AG04449 (cell line): Measurements from ENCODE around the gene PCID2.

Experiments used
- CTCF ChIA-PET: fragments of 350-600 bp; formaldehyde crosslinking; extraction: SDS; loops from one replicate; lab custom pipeline; 2021; ENCODE audit warnings: antibody characterized with exemption; lab: Yijun Ruan, JAX
- POLR2A ChIA-PET: fragments of 400-600, 350-600 bp; formaldehyde crosslinking; extraction: SDS; loops from one replicate; lab custom pipeline; 2020; ENCODE audit warnings: antibody characterized with exemption, inconsistent platforms; lab: Yijun Ruan, JAX
- DNase-seq: peaks from one replicate; pipeline ENCODE4 v3.0.0-alpha.2; 2010; ENCODE audit warnings: low read depth, low spot score
- H3K4me3 ChIP-seq: 2 replicates; pipeline ENCODE4 v1.5.1; 2011; ENCODE audit warnings: low read depth, mild to moderate bottlenecking, control low read depth, low read length
- TF ChIP-seq, protein P1 (sequence below): IDR thresholded peaks from one replicate; pipeline ENCODE4 v1.5.1; 2011; ENCODE audit warnings: mild to moderate bottlenecking, moderate library complexity, low read length, control low read depth, inconsistent platforms; ENCODE audit not compliant: insufficient read depth; ENCODE audit errors: missing control alignments

The PCID2 gene

DNA sequence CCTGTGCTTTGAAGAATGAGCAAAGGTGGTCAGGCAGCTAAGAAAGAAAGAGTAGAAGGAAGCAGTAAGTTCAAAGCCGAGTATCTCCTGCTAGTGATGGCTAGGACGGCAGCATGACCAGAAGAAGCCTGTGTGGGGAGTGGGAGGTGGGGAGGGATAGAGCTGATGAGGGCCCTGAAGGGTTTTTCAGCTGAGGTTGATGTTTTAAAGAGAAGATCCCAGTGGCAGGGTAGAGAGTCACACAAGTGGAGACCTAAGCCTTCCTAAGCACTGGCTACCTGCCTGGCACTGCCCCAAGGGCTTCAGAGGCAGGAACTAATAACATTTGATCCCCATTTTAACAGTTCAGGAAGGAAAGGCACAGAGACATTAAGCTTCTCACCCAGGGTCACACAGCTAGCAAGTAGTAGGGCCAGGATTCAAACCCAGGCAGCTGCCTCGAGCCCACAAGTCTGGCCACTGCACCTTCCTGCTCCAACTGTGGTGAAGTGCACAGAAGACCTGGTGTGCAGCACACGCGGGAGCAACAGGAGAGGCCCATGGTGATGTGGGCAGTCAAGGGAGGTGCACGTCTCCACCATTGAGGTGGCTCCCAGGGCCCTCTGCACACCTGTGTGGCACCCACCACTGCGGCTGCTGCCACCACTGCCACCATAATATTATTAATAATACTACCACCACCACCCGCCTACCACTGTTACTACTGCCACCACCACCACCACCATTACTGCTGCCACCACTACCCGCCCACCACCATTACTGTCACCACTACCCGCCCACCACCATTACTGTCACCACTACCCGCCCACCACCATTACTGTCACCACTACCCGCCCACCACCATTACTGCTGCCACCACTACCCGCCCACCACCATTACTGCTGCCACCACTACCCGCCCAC is 23.1 kb upstream of the PCID2 start:
- ChIA-PET CTCF (no interaction called here), POLR2A (interaction anchor here (0.7 kb wide), 1 partner anchor 122 kb away, joined by 3 read pairs; no protein-coding TSS in a partner anchor)
- TF ChIP-seq, protein P1, sequence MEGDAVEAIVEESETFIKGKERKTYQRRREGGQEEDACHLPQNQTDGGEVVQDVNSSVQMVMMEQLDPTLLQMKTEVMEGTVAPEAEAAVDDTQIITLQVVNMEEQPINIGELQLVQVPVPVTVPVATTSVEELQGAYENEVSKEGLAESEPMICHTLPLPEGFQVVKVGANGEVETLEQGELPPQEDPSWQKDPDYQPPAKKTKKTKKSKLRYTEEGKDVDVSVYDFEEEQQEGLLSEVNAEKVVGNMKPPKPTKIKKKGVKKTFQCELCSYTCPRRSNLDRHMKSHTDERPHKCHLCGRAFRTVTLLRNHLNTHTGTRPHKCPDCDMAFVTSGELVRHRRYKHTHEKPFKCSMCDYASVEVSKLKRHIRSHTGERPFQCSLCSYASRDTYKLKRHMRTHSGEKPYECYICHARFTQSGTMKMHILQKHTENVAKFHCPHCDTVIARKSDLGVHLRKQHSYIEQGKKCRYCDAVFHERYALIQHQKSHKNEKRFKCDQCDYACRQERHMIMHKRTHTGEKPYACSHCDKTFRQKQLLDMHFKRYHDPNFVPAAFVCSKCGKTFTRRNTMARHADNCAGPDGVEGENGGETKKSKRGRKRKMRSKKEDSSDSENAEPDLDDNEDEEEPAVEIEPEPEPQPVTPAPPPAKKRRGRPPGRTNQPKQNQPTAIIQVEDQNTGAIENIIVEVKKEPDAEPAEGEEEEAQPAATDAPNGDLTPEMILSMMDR = no peak
- no peak overlapping the region for H3K4me3 ChIP-seq
- DNase-seq = no peak

DNA sequence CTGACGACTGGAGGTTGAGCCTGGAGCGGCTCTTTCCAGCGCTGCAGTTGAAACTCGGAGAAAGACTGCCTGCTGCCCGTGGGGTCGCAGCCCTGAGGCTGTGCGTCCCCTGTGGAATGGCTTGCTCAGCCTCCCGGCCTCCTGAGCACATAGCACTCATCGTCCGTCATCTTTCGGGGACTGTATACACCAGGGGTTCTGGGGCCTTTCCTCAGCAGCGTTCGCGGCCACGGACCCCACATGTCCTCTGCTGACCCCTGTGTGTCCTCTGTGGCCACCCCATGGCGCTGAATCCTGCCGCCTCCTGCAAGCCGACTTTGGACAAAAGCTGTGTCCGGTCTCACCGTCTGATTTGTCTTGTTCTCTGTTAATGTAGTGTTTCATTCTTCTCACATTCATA is 21.3 kb upstream of the PCID2 start:
- ChIA-PET CTCF (interaction anchor here (0.5 kb wide), 1 partner anchor 12 kb away, joined by 3 read pairs; no protein-coding TSS in a partner anchor), POLR2A (no interaction called here)
- no peak overlapping the region for H3K4me3 ChIP-seq
- TF ChIP-seq, protein P1 = no peak
- no peak for DNase-seq

DNA sequence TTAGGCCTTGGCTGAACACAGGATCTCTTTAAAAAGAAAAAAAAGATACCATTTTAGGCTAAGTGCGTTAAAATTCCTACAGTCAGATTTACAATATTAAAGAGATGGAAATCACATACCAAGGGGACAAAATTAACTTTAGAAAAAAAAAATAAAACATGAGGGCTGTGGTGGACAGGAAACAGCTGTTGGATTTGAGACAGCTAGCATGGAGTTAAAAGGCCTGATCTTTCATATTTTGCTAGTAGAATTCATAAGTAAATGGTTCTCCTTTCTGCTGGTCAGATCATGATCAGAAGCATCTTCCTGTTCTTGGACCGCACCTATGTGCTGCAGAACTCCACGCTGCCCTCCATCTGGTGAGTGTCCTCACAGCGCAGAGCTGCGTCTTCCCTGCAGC is 20.7 kb upstream of the PCID2 start:
- ChIA-PET POLR2A (interaction anchor here (0.6 kb wide), 1 partner anchor 240 kb away, joined by 3 read pairs; no protein-coding TSS in a partner anchor), CTCF (interaction anchor here (0.5 to 1.6 kb wide), 3 partner anchors 12 to 45 kb away, joined by 3 read pairs; no protein-coding TSS in a partner anchor)
- no peak overlapping the region for H3K4me3 ChIP-seq
- TF ChIP-seq, protein P1 = no peak
- no peak for DNase-seq

DNA sequence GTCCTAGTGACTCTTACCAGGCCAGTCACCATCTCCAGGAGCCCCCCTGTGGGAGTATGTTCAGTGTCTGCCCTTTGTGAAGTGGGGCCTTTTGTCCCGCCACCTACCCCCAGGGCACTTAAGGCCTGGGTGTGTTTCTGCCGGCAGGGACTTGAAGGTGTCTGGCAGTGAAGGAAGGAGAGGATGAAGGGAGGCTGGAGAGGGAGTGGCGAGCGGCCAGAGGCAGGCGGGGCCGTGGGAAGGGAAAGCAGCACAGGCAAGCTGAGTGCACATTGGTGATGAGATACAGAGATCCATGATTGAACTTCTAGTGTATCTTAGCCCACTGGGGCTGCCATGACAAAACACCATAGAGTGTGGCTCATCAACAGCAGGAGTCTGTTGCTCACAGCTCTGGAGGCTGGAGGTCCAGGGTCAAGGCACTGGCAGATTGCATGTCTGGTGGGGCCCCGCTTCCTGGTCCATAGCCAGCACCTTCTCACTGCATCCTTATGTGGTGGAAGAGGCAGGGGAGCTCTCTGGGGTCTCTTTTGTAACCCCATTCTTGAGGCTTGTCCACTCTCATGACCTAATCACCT is 18.5 kb upstream of the PCID2 start:
- no peak for DNase-seq
- no peak overlapping the region for H3K4me3 ChIP-seq
- ChIA-PET CTCF (no interaction called here), POLR2A (no interaction called here)
- TF ChIP-seq, protein P1 = no peak

DNA sequence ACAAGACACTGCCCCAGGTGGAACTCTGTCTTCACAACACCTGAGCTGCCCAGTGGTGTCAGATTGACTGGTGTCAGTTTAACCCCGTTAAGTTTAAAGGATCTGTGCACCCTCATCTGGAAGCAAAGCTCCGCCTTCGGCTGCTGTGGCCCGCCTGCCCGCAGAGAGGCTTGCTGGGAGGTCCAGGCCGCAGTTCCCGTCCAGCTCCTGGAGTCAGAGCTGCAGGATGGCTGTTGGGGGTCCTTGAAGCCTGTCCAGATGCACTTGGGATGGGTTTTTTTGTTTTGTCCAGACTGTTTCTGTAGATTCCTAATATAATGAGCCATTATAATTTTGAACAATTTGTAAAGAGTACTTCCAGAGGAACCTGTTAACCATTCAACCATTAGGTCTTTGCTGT is 17.0 kb upstream of the PCID2 start:
- ChIA-PET POLR2A (interaction anchor here (0.5 kb wide), 1 partner anchor 1979 kb away, joined by 4 read pairs; no protein-coding TSS in a partner anchor), CTCF (interaction anchor here (0.9 to 1.6 kb wide), 3 partner anchors 13 to 192 kb away, joined by 4 to 6 read pairs (median 6); partner anchors contain the start of gene CUL4A)
- no peak overlapping the region for H3K4me3 ChIP-seq
- DNase-seq = no peak
- TF ChIP-seq, protein P1 = no peak

DNA sequence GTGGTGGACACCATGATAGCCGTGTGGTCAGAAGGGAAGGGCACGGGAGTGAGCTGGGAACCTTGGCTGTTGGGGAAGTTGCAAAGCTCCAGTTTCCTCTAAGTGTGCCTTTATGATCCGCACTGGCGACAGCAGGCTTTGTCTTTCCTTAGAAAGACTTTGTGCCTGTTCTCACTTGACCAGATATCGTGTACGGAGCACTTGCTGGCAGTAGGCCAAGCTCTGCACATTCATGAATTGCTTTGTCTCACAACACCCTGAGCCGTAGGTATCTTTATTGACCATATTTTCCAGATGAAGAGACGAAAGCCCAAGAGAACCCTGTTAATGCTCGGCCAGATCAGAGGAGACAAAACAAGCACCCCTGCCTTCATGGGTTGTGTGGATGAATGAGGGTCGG is 16.0 kb upstream of the PCID2 start:
- ChIA-PET CTCF (no interaction called here), POLR2A (no interaction called here)
- H3K4me3 ChIP-seq = no peak overlapping the region
- TF ChIP-seq, protein P1 = no peak
- DNase-seq = no peak
